Mesendoderm (in vitro differentiated cells): ENCODE data around the gene RAET1L.
"Not testable (repeated sequence)": the region's sequence is repeated elsewhere in the genome, so short reads cannot be mapped to it uniquely, and the experiment has no call there.

Experiments used
- DNase-seq: peaks from one replicate; pipeline ENCODE4 v3.0.0; 2013
- H2AK5ac ChIP-seq: 2 replicates; pipeline ENCODE4 v1.6.1; 2013; ENCODE audit warnings: low read length, inconsistent platforms
- H2BK120ac ChIP-seq: 2 replicates; pipeline ENCODE4 v1.6.1; 2013; ENCODE audit warnings: low read depth, mild to moderate bottlenecking, low read length, moderate library complexity, mixed read lengths
- H2BK15ac ChIP-seq: replicated peaks from 2 replicates; pipeline ENCODE4 v1.6.1; 2013; ENCODE audit warnings: low read depth, mild to moderate bottlenecking, moderate library complexity
- H2BK5ac ChIP-seq: 2 replicates; pipeline ENCODE4 v1.6.1; 2013; ENCODE audit warnings: low read length, inconsistent platforms
- H3K18ac ChIP-seq: 2 replicates; pipeline ENCODE4 v1.6.1; 2013; ENCODE audit warnings: mild to moderate bottlenecking, low read length, mixed read lengths
- H3K23ac ChIP-seq: one replicate; pipeline ENCODE4 v1.6.1; 2013; ENCODE audit warnings: low read length
- H3K27ac ChIP-seq: 2 replicates; pipeline ENCODE4 v1.5.1; 2013; ENCODE audit warnings: low read depth, mild to moderate bottlenecking, inconsistent platforms, low read length, moderate library complexity
- H3K27me3 ChIP-seq: 2 replicates; pipeline ENCODE4 v1.6.1; 2013; ENCODE audit warnings: low read length, control low read depth, mild to moderate bottlenecking, inconsistent platforms; ENCODE audit not compliant: insufficient read depth, poor library complexity
- H3K36me3 ChIP-seq: 2 replicates; pipeline ENCODE4 v1.6.1; 2013; ENCODE audit warnings: low read length, inconsistent platforms; ENCODE audit not compliant: control insufficient read depth, insufficient read depth
- H3K4ac ChIP-seq: one replicate; pipeline ENCODE4 v1.6.1; 2013; ENCODE audit warnings: low read depth, mild to moderate bottlenecking, low read length, moderate library complexity
- H3K4me1 ChIP-seq: 2 replicates; pipeline ENCODE4 v1.6.1; 2013; ENCODE audit warnings: low read depth, low read length, inconsistent platforms; ENCODE audit not compliant: control insufficient read depth
- H3K4me2 ChIP-seq: 2 replicates; pipeline ENCODE4 v1.6.1; 2013; ENCODE audit warnings: low read length
- H3K4me3 ChIP-seq: 2 replicates; pipeline ENCODE4 v1.5.1; 2013; ENCODE audit warnings: mild to moderate bottlenecking, low read length
- H3K56ac ChIP-seq: one replicate; pipeline ENCODE4 v1.6.1; 2013; ENCODE audit warnings: low read length
- H3K79me1 ChIP-seq: 2 replicates; pipeline ENCODE4 v1.6.1; 2013; ENCODE audit warnings: low read length, inconsistent platforms
- H3K79me2 ChIP-seq: 2 replicates; pipeline ENCODE4 v1.6.1; 2013; ENCODE audit warnings: mild to moderate bottlenecking, low read length; ENCODE audit not compliant: control insufficient read depth, insufficient read depth
- H3K9ac ChIP-seq: 2 replicates; pipeline ENCODE4 v1.6.1; 2013; ENCODE audit warnings: low read length, inconsistent platforms
- H4K5ac ChIP-seq: one replicate; pipeline ENCODE4 v1.6.1; 2013; ENCODE audit warnings: low read length
- H4K8ac ChIP-seq: one replicate; pipeline ENCODE4 v1.6.1; 2013; ENCODE audit warnings: low read depth, mild to moderate bottlenecking, control low read depth, low read length, moderate library complexity
- WGBS: extraction: QIAGEN DNeasy Blood & Tissue Kit; methylation state at CpG from one replicate; pipeline ENCODE4 v1.1.7; 2013; ENCODE audit warnings: low lambda C conversion rate, missing lambda C conversion rate; ENCODE audit not compliant: insufficient coverage; ENCODE audit errors: extremely low coverage; 5-methylcytosine and 5-hydroxymethylcytosine counted together

The RAET1L gene

DNA sequence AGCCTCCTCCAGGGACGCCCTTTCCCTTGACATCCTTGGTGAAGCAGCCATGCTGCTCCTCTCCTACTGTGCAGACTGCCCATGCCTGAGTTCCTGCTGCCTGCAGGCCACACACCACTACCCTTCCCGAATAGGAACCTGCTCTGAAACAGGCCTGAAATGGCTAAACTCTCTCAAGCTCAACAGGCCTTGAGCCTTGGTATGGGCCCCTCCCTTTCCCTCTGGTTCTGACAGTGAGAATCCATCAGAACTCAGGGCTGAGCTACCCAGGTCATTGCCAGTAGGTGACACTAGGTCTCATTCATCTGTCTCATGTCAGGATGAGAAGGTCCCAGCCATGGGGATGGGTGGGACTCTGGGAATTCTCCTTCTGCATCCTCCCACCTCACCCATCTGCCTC is 25.7 kb downstream of the RAET1L start:
- Histone ChIP-seq H3K9ac (no peak overlapping the region), H3K79me1 (no peaks in the 10 kb centered on the region), H2BK5ac (no peak overlapping the region), H3K36me3 (no peaks in the 10 kb centered on the region), H4K5ac (no peak overlapping the region), H4K8ac (no peak overlapping the region), H3K4me3 (no peak overlapping the region), H3K27me3 (peaks cover 4% of the 10 kb centered on the region), H2BK15ac (no peak overlapping the region), H3K4me1 (no peaks in the 10 kb centered on the region), H3K23ac (no peak overlapping the region), H3K18ac (no peak overlapping the region), H3K79me2 (no peaks in the 10 kb centered on the region), H2BK120ac (no peak overlapping the region), H3K4me2 (no peak overlapping the region), H3K27ac (no peak overlapping the region), H2AK5ac (no peak overlapping the region), H3K56ac (no peak overlapping the region), H3K4ac (no peak overlapping the region)
- no peak for DNase-seq
- WGBS: no CpG with 5 or more reads among the region's 2 CpGs

DNA sequence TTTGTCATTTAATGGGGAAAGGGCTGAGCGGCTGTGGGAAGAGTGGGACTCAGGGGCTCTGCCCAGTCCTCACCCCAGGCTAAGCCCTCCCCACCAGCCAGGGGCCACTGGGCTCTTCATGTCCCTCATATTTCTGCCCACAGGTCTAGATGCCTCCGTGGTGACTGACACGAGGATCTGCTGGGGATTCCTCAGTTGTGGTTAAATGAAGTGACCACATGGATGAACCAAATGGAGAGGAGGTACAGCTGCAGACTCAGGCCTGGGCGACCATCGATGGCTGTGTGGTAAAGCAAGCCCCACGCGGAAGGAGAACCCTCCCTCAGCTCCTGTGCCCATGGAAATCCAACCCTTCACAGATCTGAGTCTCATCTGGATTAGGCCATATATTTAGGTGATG is 29.4 kb downstream of the RAET1L start:
- H3K56ac ChIP-seq: no peak overlapping the region
- H3K27me3 ChIP-seq: peaks cover 22% of the 10 kb centered on the region
- H3K79me1 ChIP-seq: no peaks in the 10 kb centered on the region
- no peak overlapping the region for H3K18ac ChIP-seq
- H3K4me2 ChIP-seq: no peak overlapping the region
- H3K36me3 ChIP-seq: no peaks in the 10 kb centered on the region
- no peak overlapping the region for H4K8ac ChIP-seq
- no peak overlapping the region for H2BK5ac ChIP-seq
- H3K27ac ChIP-seq: no peak overlapping the region
- H3K4ac ChIP-seq: no peak overlapping the region
- H2BK120ac ChIP-seq: no peak overlapping the region
- no peak overlapping the region for H4K5ac ChIP-seq
- no peak overlapping the region for H3K9ac ChIP-seq
- no peak overlapping the region for H2AK5ac ChIP-seq
- no peak for DNase-seq
- no peaks in the 10 kb centered on the region for H3K4me1 ChIP-seq
- H2BK15ac ChIP-seq: no peak overlapping the region
- no peak overlapping the region for H3K4me3 ChIP-seq
- H3K79me2 ChIP-seq: no peaks in the 10 kb centered on the region
- no CpG with 5 or more reads among the region's 7 CpGs for WGBS
- no peak overlapping the region for H3K23ac ChIP-seq

DNA sequence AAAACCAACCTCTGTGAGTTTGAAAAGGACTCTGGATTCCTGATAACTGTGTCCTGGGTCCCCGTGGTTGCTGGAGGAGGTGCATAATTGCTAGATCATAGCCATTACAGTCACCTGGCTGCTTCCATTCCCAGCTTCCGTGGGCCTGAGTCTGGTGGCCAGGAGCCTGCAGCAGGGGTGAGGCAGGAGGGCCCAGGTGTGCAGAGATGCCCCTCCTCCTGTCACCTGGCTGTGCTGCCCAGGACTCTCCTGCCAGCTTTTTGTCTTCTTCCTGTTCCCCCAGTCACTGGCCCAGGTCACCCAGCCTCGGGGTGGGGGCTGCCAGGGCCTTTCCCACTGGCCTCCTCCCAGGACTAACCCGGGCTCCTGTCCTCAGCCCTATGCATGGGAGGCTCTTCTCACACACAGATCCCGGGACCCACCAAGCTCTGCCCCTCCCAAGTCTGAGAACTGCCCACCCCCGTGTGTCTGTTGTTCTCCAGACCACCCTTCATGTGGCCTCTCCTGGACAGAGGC is 30.0 kb downstream of the RAET1L start:
- H2BK120ac ChIP-seq: no peak overlapping the region
- DNase-seq: no peak
- H3K23ac ChIP-seq: no peak overlapping the region
- no peak overlapping the region for H2AK5ac ChIP-seq
- no peak overlapping the region for H3K56ac ChIP-seq
- H3K18ac ChIP-seq: no peak overlapping the region
- no peak overlapping the region for H2BK5ac ChIP-seq
- H3K27ac ChIP-seq: no peak overlapping the region
- H3K9ac ChIP-seq: no peak overlapping the region
- H3K4me2 ChIP-seq: no peak overlapping the region
- H3K4me3 ChIP-seq: no peak overlapping the region
- no CpG with 5 or more reads among the region's 6 CpGs for WGBS
- H3K4ac ChIP-seq: no peak overlapping the region
- H3K36me3 ChIP-seq: no peaks in the 10 kb centered on the region
- no peak overlapping the region for H4K5ac ChIP-seq
- no peaks in the 10 kb centered on the region for H3K4me1 ChIP-seq
- no peaks in the 10 kb centered on the region for H3K79me1 ChIP-seq
- no peak overlapping the region for H4K8ac ChIP-seq
- H3K27me3 ChIP-seq: peaks cover 28% of the 10 kb centered on the region
- H3K79me2 ChIP-seq: no peaks in the 10 kb centered on the region
- H2BK15ac ChIP-seq: no peak overlapping the region

DNA sequence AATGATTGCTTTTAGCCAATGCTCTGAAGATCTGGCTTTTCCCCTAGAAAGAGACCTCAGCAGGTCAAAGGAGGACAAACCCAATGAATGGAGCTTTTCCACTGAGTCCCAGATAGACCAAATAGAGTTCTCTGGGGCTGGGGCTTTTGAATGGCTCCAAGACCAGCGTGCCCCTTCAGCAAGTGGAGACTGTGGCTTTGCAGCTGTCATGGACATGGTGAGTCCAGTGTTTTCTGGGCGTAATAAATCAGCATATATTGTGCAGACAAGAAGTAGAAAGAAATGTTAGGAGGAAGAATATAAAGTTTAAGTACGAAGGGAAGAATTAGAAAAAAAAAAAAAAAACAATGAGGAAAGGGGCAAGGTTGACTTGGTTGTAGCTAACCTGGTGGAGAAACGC is 33.5 kb downstream of the RAET1L start:
- H3K4ac ChIP-seq: no peak overlapping the region
- WGBS: 100% methylated on average over 2 of the region's 4 CpGs
- no peak overlapping the region for H2AK5ac ChIP-seq

DNA sequence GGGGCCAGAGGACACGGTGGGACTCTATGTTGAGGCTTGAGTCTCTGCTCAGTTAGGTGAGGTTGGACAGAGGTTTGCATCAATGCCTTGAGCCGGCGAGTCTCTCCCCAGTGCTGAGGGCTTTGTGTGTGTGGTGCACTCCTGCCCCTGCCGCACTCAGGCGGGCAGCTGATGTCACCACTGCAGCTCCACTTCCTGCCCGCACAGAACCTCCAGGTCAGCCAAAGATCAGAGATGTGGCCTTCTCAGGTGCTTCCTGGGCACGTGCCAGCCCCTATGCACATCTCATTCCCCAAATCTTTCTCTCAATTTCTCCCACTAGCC is 33.9 kb downstream of the RAET1L start:
- H2AK5ac ChIP-seq, H3K4me2 ChIP-seq, H3K9ac ChIP-seq, H3K18ac ChIP-seq, H3K56ac ChIP-seq, H3K4me1 ChIP-seq, H3K79me1 ChIP-seq, H2BK120ac ChIP-seq, H4K8ac ChIP-seq, DNase-seq, H3K79me2 ChIP-seq, H2BK5ac ChIP-seq, H3K27ac ChIP-seq, H3K36me3 ChIP-seq, H3K4me3 ChIP-seq, H3K23ac ChIP-seq, H3K4ac ChIP-seq, H2BK15ac ChIP-seq, H4K5ac ChIP-seq: not testable (repeated sequence)
- no CpG with 5 or more reads among the region's 7 CpGs for WGBS
- H3K27me3 ChIP-seq: peaks cover 57% of the 10 kb centered on the region

More for the DNA sequence above, 33.5 kb downstream of the RAET1L start:
- Histone ChIP-seq H3K23ac (no peak overlapping the region), H3K36me3 (no peaks in the 10 kb centered on the region), H3K27ac (no peak overlapping the region), H3K4me1 (no peaks in the 10 kb centered on the region), H3K4me3 (no peak overlapping the region), H3K9ac (no peak overlapping the region), H3K56ac (no peak overlapping the region), H4K5ac (no peak overlapping the region), H2BK5ac (no peak overlapping the region), H3K18ac (no peak overlapping the region), H2BK15ac (no peak overlapping the region), H2BK120ac (no peak overlapping the region), H3K27me3 (peaks cover 53% of the 10 kb centered on the region), H3K79me1 (no peaks in the 10 kb centered on the region), H4K8ac (no peak overlapping the region), H3K4me2 (no peak overlapping the region), H3K79me2 (no peaks in the 10 kb centered on the region)
- DNase-seq: no peak

DNA sequence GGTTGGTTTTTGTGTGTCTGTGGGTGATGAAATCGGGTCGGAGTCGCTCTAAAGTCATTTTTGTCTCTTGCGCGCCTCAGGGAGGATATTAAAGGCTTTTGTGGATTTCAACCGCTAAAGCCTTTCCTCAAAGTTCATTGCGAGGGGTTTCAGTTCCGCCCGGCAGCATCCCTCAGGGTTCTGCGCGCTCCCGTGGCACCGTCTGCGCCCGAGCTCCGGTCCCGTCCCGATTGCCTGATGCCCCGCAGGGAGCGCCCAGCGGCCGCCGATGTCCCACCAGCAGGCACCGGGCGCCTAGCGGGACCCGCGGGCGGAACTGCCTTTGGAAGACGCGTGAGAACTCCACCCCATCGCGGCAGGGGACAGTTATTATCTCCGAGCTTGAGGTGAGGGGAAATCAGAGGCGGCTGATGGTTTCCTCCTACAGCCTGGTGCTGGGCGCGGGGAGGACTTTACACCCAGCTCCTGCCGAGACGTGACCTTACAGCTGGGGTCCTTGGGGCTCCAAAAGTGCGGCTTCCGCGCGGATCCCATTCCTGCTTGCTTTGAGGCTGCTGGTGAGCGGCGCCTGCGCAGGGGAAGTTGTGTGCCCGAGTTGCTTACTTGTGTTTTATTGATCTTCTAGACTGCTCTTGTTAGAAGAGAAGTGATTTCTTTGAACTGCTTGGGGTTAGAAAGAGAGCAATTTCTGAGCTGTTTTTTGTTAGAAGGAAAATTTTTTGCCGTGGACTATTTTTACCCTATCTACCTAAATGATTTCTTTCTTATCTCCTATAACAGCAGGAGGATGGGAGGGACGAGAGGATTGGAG is 34.5 kb downstream of the RAET1L start:
- no CpG with 5 or more reads among the region's 49 CpGs for WGBS
- no peak overlapping the region for H2BK5ac ChIP-seq

More for the DNA sequence above, 34.5 kb downstream of the RAET1L start:
- Histone ChIP-seq H2AK5ac (no peak overlapping the region), H3K4me3 (no peak overlapping the region), H3K9ac (no peak overlapping the region), H3K4me2 (peak overlapping the region; percentile 10), H4K5ac (no peak overlapping the region), H3K4ac (no peak overlapping the region), H3K18ac (no peak overlapping the region), H3K4me1 (no peaks in the 10 kb centered on the region), H3K27ac (no peak overlapping the region), H2BK120ac (no peak overlapping the region), H3K79me1 (no peaks in the 10 kb centered on the region), H3K79me2 (no peaks in the 10 kb centered on the region), H3K23ac (no peak overlapping the region), H3K27me3 (peaks cover 62% of the 10 kb centered on the region), H2BK15ac (no peak overlapping the region), H3K56ac (no peak overlapping the region), H3K36me3 (no peaks in the 10 kb centered on the region), H4K8ac (no peak overlapping the region)
- DNase-seq: peak; percentile 57
